ENCODE data around the gene IL17D.
"Not testable (repeated sequence)": the region's sequence is repeated elsewhere in the genome, so short reads cannot be mapped to it uniquely, and the experiment has no call there.

IL17D gene, protein sequence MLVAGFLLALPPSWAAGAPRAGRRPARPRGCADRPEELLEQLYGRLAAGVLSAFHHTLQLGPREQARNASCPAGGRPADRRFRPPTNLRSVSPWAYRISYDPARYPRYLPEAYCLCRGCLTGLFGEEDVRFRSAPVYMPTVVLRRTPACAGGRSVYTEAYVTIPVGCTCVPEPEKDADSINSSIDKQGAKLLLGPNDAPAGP

DNA sequence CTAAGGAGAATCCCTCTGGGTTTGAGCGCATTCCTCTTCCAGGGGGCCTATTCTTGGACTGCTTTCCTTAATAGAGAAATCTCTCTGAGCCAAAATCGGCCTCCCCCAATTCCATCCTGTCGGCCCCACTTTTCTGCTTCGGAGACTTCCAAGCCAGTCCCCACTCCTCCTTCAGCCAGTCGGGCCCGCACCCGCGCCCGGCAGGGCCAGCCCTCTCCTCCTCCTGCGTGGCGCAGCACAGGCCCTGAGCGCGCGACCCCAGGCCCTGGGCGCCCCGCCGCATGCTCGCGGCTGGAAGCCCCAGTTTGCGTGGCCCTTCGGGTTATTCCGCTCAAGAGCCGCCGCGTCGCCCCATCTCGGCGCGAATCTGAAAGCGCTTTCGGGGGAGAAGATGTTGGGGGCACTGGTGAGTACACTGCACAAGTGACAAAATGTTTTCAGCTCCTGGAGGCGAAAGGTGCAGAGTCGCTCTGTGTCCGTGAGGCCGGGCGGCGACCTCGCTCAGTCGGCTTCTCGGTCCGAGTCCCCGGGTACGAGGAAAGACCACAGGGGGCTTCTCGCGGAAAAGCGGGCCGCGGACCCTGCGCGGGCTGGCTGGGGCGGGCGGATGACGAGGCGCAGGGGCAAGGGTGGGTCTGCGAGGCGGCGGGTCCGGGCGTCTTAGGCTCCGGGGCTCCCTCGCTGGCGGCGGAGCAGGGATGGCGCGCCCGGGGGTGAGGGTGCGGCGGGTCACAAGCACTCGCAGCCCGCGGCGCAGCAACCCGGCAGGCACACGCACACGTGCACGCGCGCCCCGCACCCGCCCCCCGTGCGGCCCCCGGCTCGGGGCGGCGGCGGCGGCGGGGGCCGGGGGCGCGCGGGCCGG, at the start of gene IL17D:
TSS of gene IL17D (plus strand) at position 785 of the 865 bp plus-strand sequence. CDS start 303 bp downstream, outside the sequence.
- peak; percentile 25 for DNase-seq

DNA sequence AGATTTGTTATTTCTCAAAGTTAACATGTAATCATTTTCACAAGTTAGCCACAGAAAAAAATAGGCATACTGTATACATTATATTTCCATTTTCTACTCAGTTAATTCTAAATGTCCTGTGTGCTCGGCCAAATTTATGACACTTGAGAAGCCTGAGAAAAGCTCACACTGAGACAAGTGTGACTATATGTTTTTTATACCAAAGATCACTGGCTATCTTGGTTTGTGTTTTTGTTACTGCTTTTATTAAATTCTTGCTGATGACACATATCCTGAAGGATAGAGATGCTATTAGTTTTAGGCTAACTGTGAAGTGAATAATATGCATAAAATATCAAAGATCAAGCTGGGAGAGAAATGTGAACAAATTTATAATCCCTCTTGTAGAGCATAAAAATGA, 49.3 kb upstream of the IL17D start:
- no peak for DNase-seq

DNA sequence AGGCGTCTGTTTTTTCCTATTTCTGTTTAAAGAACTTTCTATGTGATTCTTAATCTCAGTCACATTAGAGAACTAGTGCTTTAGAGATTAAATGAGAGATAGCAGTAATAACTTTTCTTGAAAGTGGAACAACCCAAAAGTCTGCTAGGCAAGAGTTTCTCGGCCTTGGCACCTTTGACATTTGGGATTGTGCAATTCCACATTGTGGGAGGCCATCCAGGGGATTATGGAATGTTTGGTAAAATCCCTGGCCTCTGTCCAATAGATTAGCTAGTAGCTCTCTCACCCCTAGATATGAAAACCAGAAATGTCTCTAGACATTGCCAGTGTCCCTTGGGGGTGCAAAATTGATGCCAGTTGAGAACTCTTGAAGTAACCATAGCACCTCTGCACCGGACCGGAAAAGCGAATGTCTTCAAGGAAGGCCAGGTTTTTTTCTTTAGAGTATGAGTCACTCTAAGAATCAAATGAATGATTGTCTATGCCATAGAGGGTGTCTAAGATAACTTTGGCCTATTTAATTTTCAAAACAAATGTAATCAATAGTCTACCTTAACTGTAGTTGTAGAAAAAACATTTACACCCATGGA, 45.0 kb upstream of the IL17D start:
- no peak for DNase-seq

DNA sequence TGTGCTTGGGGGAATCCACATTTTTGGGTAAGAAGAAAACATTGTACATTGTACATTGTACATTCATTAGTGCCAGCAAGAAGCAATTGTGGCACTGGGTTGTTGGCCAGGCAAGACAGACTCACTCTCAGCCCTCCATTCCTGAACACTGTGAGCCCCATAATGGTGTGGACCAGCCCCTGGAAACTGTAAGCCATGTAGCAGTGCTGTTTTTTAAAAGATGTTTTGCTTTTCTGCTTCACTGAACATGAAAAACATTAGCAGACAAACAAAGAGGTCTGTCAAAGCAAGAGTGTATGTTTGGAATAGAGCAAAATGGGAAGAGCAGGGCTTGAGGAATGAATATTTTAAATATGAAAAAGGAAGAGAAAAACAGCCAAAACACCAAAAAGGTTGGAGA, 39.1 kb upstream of the IL17D start:
- DNase-seq: no peak

DNA sequence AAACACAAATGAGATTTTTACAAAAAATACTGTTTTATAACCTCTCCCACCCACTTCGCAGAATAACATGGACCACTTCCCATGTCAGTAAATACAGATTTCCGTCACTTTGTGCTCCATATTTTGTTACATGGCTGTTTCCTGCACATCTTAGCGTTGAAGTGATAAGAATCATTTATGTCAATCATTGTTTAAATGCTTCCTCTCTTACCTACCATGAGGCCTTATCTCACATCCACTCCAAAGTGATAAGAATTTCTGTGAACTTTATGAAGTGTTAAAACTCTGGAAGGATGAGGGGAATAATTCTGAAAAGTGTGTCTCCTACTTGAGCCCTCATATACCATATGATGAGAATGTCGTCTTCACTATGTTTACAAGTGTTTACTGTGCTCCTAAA, 36.6 kb upstream of the IL17D start:
- no peak for DNase-seq

DNA sequence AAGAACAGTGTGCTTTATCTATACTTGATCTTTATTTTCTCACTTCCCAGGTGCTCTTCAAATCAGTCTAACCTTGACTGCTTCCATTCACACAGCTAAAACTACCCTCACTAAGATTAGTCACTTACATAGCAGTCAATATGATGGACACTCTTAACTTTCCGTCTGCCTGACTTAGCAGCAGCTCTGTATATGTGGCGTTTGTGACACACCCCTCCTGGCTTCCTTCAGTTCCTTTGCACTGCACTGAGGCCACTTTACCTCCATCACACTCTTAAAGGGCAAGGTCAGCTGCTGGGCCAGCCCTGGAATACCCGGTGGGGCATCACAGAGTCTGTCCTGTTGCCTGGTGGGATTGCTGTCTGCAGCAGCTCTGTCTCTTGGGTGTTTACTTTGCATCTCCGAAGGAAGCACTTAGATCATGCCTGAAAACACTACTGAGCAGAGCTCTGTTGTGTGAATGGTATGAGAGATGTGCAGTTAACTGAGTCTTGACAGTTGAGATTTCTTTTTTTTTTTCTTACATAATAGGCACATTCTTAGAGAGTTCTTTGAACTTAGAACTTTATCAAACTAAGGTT, 35.6 kb upstream of the IL17D start:
- no peak for DNase-seq

DNA sequence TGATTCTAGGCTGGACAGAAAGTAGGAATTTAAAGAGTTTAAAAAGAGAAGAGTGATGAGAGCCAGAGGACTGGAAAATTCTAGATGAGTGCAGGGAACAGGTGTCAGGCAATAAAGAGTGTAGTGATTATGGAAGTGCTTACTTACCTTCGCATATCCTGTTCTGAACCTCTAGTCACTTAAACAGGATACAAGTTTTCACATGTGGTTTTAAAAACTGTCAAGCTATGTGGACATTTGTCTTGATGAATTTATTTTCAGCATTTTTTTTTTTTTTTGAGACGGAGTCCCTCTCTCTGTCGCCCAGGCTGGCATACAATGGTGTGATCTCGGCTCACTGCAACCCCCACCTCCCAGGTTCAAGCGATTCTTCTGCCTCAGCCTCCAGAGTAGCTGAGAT, 34.3 kb upstream of the IL17D start:
- DNase-seq: no peak

DNA sequence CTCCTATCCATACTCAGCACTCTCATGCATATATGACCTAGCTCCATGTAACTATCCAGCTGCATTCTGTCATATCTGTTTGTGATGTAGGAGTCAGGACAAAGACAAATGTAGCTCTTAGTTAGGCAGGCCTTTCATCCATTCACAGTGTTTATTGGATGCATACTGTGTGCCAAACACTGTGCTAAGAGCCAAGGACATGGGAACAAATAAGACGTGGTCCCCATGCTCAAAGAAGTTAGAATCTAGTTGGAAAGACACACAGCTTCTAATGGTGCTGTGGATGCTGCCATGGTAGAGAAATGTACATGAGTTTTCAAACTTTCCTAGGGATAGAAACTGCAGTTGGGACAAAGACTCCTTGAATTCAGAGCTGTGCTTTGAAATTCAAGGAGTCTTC, 31.7 kb upstream of the IL17D start:
- DNase-seq: no peak

DNA sequence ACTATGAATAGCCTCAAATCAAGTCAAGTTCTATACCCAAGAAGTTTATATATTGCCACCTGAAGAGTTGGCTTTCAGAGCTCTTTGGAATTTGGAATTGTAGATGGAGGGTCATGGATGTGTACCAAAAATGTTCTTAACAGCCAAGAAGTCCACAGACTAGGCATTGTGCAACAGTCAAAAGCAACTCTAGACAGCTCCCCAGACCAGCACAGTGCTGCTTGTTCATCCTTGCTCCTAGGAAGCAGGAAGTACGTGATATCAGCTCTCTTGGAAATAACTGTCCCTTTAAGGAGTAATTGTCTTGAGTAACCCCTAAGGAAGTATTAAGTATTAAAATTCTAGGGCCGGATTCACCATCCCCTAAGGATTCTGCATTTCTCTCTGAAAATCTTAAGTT, 30.7 kb upstream of the IL17D start:
- DNase-seq: no peak

DNA sequence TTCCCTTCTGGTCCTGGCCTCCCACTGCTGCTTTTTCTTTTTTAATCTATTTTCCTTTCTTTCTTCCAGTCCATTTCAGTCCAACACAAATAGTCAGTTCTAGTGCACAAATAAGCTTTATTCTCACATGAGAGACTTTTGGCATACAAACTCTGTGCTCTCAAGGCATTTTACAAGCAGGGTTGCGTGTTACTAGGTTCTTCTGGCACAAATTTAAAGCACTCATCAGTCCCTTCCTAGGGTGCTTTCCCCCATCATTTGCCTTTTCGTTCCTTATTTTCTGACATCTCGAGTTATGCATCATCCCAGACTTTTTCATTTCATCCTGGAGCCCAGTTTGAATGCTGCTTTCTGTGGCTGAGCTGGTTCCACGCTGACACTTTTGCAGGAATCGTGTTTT, 29.8 kb upstream of the IL17D start:
- no peak for DNase-seq

DNA sequence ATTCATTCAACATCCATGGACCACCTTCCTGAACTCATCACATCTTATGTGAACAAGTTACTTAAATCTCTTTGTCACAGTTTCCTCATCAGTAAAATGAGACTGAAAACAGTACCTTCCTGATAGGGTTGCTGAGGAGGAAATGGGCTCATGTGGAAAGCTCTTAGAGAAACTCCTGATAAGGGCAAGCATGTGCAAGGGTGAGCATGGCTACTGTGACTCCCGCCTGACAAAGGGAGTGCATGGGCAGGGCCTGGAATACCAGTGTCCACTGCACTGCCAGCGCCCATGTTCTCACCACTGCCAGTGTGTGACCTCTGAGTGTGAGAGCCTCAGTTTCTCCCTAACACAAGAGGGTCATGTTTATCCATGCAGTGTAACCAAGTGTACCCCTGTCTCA, 27.3 kb upstream of the IL17D start:
- DNase-seq: no peak

DNA sequence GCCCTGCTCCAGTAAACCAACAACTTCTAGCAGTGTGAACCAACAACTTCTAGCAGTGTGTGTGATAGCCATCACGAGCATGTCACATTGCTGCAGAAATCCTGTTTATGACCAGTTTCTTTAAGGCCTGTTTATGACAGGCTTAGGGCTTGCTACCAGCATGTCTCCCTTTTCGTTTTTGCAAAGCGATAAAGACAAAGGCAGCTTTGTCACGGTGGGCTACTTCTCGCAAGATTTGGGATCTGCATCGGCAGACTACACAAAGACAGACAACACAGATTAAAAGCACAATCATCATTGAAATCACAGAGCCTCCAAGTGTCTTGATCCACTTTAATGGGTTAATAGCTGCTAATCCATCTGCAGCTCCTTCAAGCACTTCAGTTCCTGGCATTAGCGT, 24.9 kb upstream of the IL17D start:
- DNase-seq: not testable (repeated sequence)

DNA sequence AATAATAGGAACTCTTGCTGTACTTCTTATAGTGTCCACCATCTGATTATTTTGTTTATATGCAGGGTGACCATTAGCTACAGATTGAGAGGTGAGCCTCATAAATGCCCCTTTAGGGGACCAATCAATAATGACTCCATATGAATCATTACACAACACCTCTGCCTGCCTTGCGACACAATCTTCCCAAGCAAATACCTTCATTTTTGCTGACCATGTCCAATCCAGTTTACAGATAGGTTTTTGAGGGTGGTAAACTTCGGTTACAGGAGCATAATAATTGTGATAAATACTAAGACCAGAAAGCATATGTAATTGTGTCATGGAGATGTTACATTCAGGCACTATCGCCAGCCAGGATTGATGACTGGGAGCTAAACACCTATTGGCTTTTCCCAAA, 23.6 kb upstream of the IL17D start:
- no peak for DNase-seq

DNA sequence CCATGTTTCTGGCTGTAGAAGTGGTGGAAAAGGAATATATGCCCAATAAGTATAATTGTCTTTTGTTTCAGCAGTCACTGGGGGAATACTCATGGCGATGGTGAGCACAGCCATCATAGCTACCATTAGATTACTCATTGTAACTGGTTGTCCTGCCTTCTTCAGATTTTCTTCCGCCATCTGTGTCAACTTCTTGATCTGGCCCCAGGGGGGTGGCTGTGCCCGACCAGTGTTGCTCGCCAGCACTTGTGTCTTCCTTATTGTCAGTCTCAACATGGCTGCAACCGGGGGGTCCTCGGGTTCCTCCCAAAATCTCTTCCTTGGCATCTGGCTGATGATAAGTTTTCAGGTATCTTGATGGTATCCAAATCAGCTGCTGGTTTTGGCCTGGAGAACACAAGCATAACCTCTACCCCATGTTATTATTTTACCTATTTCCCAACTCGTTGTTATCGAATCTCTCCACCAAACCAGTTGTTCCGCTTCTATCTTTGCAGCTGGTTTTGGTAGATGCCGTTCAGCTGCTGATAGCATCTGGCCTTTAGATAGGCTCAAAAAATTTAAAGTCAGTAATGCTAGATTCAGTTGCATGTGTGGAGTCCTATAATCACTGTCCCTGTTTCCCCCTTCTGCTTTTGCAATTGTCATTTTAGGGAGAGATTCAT, 23.0 kb upstream of the IL17D start:
- DNase-seq: no peak

DNA sequence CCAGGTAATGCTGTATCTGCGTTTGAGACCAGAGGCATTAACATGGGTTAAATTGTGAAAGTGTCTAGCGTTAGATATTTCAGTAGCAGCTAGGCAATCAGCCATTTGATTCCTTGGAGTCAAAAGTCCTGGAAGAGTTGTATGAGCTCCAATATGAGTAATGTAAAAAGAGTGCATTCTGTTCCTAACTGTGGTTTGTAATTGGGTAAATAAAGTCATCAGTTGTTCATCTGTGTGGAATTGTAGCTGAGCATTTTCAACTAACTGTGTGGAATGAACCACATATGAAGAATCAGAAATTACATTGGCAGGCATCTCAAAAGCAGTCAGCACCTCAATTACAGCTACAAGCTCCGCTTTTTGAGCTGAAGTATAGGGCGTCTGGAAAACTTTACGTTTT, 22.0 kb upstream of the IL17D start:
- not testable (repeated sequence) for DNase-seq

DNA sequence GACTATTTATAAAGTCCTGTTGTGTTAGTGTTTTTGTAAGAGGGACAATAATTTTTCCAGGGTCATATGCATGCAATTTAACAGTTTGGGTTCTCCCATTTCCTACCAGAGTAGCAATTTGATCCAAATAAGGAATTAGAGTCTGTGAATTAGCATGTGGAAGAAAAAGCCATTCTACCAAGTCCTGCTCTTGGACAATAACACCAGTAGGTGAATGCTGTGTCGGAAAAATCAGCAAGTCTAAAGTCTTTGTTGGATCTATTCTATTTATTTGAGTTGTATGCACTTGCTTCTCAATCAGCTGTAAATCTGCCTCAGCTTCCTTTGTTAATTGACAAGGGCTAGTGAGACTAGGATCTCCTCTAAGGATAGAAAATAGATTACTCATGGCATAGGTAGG, 21.4 kb upstream of the IL17D start:
- no peak for DNase-seq

DNA sequence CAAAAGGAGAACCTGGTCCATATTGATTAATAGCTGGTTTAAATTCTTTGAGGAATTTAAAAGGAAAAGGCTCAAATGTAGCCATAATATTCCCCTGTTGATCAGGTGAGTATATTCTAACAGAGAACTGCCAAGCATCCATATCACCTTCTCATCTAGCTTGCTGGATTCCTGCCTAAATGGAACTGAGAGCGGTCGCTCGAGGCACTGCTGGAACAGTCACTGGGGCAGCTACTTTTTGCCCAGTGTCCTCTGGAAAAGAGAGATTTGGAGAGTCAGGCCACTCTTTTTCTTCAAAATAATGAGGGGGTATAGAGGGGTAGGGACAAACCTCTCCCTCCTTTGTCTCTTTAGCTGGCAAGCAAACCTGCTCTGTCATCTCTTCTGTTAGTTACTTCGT, 19.5 kb upstream of the IL17D start:
- DNase-seq: no peak

DNA sequence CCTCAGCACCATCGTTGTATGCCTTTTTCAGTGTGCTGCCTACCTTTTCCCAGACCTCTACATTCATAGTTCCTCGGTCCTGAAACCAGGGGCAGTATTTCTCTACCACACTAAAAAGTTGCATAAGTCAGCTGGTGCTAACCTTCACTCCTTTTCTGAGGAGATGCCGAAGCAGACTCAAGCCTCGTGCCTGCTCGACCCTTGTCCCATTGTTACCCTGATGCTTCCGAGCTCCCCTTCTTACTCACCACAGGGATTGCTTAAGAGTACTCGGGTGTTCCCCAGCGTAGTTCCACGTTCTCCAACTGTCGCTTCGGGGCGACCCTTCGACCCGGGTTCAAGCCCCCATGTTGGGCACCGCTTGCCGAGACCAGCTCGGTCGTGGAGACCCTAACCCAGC, 19.0 kb upstream of the IL17D start:
- no peak for DNase-seq

DNA sequence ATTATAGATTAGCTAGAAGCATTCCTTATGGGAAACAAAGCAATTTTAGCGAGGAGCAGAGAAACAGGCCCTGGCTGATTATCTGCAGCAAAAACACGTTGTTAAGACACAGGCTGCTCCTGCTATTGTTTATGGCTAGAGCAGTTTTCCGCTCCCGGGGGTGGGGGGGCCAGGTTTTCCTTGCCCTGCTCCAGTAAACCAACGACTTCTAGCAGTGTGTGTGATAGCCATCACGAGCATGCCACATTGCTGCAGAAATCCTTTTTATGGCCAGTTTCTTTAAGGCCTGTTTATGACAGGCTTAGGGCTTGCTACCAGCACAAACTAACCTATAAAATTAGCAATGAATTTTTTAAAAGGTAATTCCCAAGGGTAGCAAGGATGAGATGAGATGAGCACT, 18.4 kb upstream of the IL17D start:
- DNase-seq: no peak

DNA sequence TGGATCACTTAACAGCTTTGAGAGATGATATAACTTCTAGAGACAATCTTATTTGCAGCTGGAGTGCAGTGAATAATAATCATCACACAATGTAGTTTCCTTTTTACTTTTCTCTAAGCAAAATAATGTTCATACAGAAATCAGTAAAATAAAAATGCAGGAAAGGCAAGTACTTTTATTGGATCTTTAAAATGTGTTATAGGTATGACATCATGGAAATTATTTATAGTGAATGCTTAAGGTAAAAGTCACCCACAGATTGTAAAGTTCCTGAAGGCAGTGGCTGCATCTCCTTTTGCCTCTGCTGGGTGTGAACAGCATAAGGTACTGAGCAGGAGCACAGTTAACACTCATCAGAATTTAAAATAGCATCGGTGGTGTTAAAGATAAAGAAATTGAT, 17.3 kb upstream of the IL17D start:
- no peak for DNase-seq

DNA sequence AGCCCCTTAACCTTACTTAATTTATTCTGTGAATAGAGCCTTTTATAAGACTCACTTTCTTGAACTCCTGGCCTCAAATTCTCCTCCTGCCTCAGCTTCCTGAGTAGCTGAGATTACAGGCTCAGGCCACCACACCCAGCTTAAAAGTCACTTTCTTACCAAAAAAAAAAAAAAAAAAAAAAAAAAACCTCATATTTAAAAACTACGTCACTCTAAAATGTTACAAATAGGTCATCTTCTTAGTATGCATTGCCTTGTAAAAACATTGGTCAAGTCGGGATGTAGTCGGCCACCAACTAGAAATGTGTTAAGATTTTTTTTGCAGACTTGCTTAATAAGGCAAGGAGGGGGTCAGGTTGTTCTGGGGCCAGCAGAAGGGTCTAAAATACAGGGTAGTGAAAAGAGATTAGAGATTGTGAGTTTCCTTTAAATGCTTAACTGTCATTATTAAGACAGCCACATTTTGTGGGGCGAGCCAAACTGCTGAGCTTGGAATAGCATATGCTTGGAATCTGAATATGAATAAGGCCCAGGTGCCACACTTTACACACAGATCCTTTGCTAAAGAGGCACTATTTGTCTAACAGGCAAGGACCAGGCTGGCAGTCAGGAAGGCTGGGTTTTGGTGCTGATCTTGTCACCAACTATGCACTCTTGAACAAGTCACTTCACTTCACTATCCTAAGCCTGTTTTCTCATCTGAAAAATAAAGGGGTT, 16.5 kb upstream of the IL17D start:
- no peak for DNase-seq

DNA sequence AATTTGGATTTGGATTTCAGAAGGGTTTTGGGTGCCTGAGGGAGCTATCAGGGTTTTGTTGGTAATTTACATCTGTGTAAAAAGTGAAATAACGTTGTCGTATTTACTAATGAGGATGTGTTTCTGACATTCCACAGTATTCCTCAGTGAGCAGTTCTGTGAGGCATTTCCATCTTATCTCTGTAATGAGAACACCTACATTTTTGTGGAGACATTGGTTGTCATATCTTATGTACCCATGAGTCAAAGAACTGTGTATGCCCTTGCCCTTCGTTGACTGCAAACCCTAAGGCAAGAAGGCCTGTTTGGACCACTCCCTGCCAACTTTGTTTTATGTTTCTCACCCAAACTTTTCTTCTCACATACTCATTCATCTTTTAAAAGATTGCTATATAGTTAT, 14.2 kb upstream of the IL17D start:
- no peak for DNase-seq

DNA sequence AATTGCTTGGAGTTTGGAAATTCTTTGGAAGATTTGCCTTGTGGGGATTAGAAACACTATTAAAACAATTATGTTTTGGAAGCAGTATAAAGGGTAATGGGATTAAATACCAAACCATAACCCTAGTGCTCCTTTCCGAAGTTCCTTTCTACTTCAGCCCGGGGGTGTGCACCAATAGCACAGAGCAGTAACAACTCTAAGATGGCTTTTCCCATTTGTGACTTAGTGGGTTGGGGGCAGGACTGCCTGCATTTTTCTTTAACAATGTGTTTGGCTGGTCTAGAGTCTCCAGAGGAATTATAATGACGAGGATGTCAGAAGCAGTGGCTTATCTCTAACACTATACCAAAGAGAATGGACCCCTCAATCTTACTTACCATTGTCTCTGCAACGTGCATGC, 11.9 kb upstream of the IL17D start:
- no peak for DNase-seq

Data from activated T-cell treated with anti-CD3 and anti-CD28 coated beads for 4 hours (primary cell).